HepG2 (cell line): ENCODE results near the gene SPECC1L. TPM values are rescaled to one million over a fixed set of nuclear protein-coding genes. Genes with fewer than 3 reads are reported as not detected.

Experiments
- ATAC-seq: fragments of 200-7000 bp; cut with Tn5 transposase; 3 replicates; pipeline ENCODE4 v1.9.1; 2020; ENCODE audit warnings: mild to moderate bottlenecking, moderate library complexity
- BruUV-seq: library from RNA; stranded (reverse); fragments of 400-500 nt; replicated peaks from 2 replicates; lab custom pipeline; 2021; lab: Mats Ljungman, UMichigan
- CTCF ChIA-PET: fragments of 300-600 bp; formaldehyde crosslinking; extraction: SDS; loops from one replicate; lab custom pipeline; 2021; ENCODE audit warnings: low total read pairs, inconsistent platforms, low intra/inter-chr PET ratio; lab: Yijun Ruan, JAX
- POLR2A ChIA-PET: fragments of 350-600 bp; sonication (Branson Sonifier 250); formaldehyde crosslinking; loops from one replicate; lab custom pipeline; 2020; ENCODE audit warnings: antibody characterized with exemption, inconsistent platforms; lab: Yijun Ruan, JAX
- DNase-seq: peaks from one replicate; pipeline ENCODE4 v3.0.0-alpha.2; 2015; ENCODE audit warnings: low spot score
- FAIRE-seq: peaks from 3 replicates; lab custom pipeline; 2011; peaks lifted over from hg19 to GRCh38; lab: Jason Lieb, UNC
- H2AFZ ChIP-seq: one replicate; pipeline ENCODE4 v1.6.1; 2011; ENCODE audit warnings: low read length, inconsistent platforms
- H3K27ac ChIP-seq: fragments of 300-600 bp; 3 replicates; pipeline ENCODE4 v1.8.0; 2011; ENCODE audit warnings: mixed run types, mild to moderate bottlenecking, mixed read lengths, low read length, inconsistent platforms; ENCODE audit not compliant: insufficient read depth; ENCODE audit errors: extremely low read length
- H3K27me3 ChIP-seq, 2 experiments: fragments of 200-600 bp in 1 of 2; 2 replicates in 1 of 2; 3 replicates in 1 of 2; pipeline versions ENCODE4 v1.6.0 to v1.8.0; 2011; ENCODE audit warnings: low read length in 2 of 2, mild to moderate bottlenecking in 2 of 2, moderate library complexity in 2 of 2, inconsistent platforms in 1 of 2; ENCODE audit not compliant: insufficient read depth in 2 of 2, control insufficient read depth in 1 of 2
- H3K36me3 ChIP-seq, 2 experiments: fragments of 200-600 bp in 1 of 2; replicated peaks in 1 of 2; 2 replicates in 1 of 2; 3 replicates in 1 of 2; pipeline versions ENCODE4 v1.5.1 to v1.8.0; 2011; ENCODE audit warnings: low read length in 2 of 2, inconsistent platforms in 1 of 2; ENCODE audit not compliant: insufficient read depth in 2 of 2, control insufficient read depth in 1 of 2
- H3K4me1 ChIP-seq: 2 replicates; pipeline ENCODE4 v1.5.1; 2012; ENCODE audit warnings: low read length, inconsistent platforms; ENCODE audit not compliant: insufficient read depth
- H3K4me2 ChIP-seq: 2 replicates; pipeline ENCODE4 v1.6.0; 2011; ENCODE audit warnings: low read depth, low read length, inconsistent platforms
- H3K4me3 ChIP-seq, 3 experiments: fragments of 200-600 bp in 1 of 3; sonication (generic), shearing (Covaris generic) in 1 of 3; replicated peaks in 1 of 3; 2 replicates each; pipeline ENCODE4 v1.5.1; 2011 to 2016; ENCODE audit warnings: low read length in 3 of 3, inconsistent platforms in 2 of 3, low read depth in 2 of 3, mild to moderate bottlenecking in 2 of 3, control low read depth in 1 of 3, mixed read lengths in 1 of 3; ENCODE audit not compliant: insufficient read depth in 1 of 3
- H3K79me2 ChIP-seq: one replicate; pipeline ENCODE4 v1.6.1; 2011; ENCODE audit warnings: low read length, inconsistent platforms; ENCODE audit not compliant: insufficient read depth
- H3K9ac ChIP-seq: 2 replicates; pipeline ENCODE4 v1.6.0; 2011; ENCODE audit warnings: mild to moderate bottlenecking, low read depth, low read length, inconsistent platforms; ENCODE audit not compliant: insufficient read depth
- H3K9me3 ChIP-seq: 2 replicates; pipeline ENCODE4 v1.5.1; 2012; ENCODE audit warnings: mild to moderate bottlenecking, low read length
- H4K20me1 ChIP-seq: 2 replicates; pipeline ENCODE4 v1.6.0; 2011; ENCODE audit warnings: inconsistent platforms, mild to moderate bottlenecking, low read length, moderate library complexity; ENCODE audit not compliant: insufficient read depth
- GLI4 ChIP-seq: sonication (generic); formaldehyde crosslinking; IDR thresholded peaks from 2 replicates; pipeline ENCODE4 v1.5.1; 2020; ENCODE audit warnings: missing genetic modification reagents, mild to moderate bottlenecking, moderate library complexity, borderline replicate concordance
- NR2F1 ChIP-seq, 2 experiments: fragments of 450-650 bp in 1 of 2; formaldehyde crosslinking in 1 of 2; IDR thresholded peaks; 2 replicates each; pipeline versions ENCODE4 v1.5.0 to v1.6.1; 2016 to 2020; ENCODE audit warnings: mild to moderate bottlenecking in 1 of 2, missing compliant biosample characterization in 1 of 2, missing genetic modification reagents in 1 of 2, moderate library complexity in 1 of 2
- POLR2A ChIP-seq, 2 experiments: IDR thresholded peaks; 2 replicates each; pipeline ENCODE4 v1.6.1; 2011; ENCODE audit warnings: low read depth in 2 of 2, low read length in 2 of 2, mild to moderate bottlenecking in 1 of 2, moderate library complexity in 1 of 2; ENCODE audit not compliant: insufficient read depth in 1 of 2
- POLR2G ChIP-seq: fragments of 200-400 bp; formaldehyde crosslinking; IDR thresholded peaks from 2 replicates; pipeline ENCODE4 v1.6.1; 2018; ENCODE audit warnings: mild to moderate bottlenecking, low read depth, low read length, moderate library complexity
- RARA ChIP-seq: IDR thresholded peaks from 2 replicates; pipeline ENCODE4 v1.6.1; 2016; ENCODE audit warnings: missing genetic modification reagents, missing compliant biosample characterization
- ZFP36L2 ChIP-seq: sonication (generic); formaldehyde crosslinking; IDR thresholded peaks from 2 replicates; pipeline ENCODE4 v1.4.0; 2020; ENCODE audit warnings: missing genetic modification reagents
- ZNF615 ChIP-seq: sonication (generic); formaldehyde crosslinking; IDR thresholded peaks from 2 replicates; pipeline ENCODE4 v1.5.0; 2020; ENCODE audit warnings: mild to moderate bottlenecking, missing genetic modification reagents, borderline replicate concordance
- WGBS: methylation state at CpG from one replicate; pipeline ENCODE4 v1.1.6; 2017; ENCODE audit warnings: low lambda C conversion rate; 5-methylcytosine and 5-hydroxymethylcytosine counted together
- in situ Hi-C: cut with HindIII; loops from 2 replicates; pipeline ENCODE4 v1.10.0; 2017; ENCODE audit warnings: low pct_unique_long_range_greater_than_20kb; ENCODE audit not compliant: extremely low pct_ligation_motif_present
- intact Hi-C: fragments of 100-400 bp; cut with micrococcal nuclease; formaldehyde crosslinking; loops from one replicate; pipeline ENCODE4 v1.10.0; 2022; ENCODE audit not compliant: unreplicated experiment
- polyA plus RNA-seq, 8 experiments: library from polyadenylated mRNA; depleted of rRNA in 3 of 8; stranded (reverse) in 7 of 8; unstranded in 1 of 8; fragments of >200 nt; fragmentation: Illumina TruSeq in 4 of 8; extraction: Trizol in 4 of 8; gene quantifications; 2 replicates each; pipeline versions ENCODE4 v1.2.1 to v1.2.3, GENCODE V29; 2011 to 2016; ENCODE audit warnings: low read depth in 4 of 8, missing spikeins in 1 of 8, mixed read lengths in 1 of 8; ENCODE audit not compliant: insufficient read depth in 1 of 8
- total RNA-seq, 5 experiments: library from RNA; depleted of rRNA; stranded (reverse); fragments of >200 nt; fragmentation: Illumina TruSeq; extraction: Trizol; gene quantifications; 2 replicates each; pipeline ENCODE4 v1.2.3, GENCODE V29; 2016; ENCODE audit warnings: low read depth in 1 of 5
- TF ChIP-seq, protein P1 (sequence below): sonication (generic); formaldehyde crosslinking; IDR thresholded peaks from 2 replicates; pipeline ENCODE4 v1.5.0; 2020; ENCODE audit warnings: missing genetic modification reagents
- TF ChIP-seq, protein P2 (sequence below): sonication (generic); formaldehyde crosslinking; IDR thresholded peaks from 2 replicates; pipeline ENCODE4 v1.4.0; 2020; ENCODE audit warnings: missing genetic modification reagents
- TF ChIP-seq, protein P3 (sequence below): sonication (generic); formaldehyde crosslinking; conservative IDR thresholded peaks from 2 replicates; pipeline ENCODE4 v1.4.0; 2020; ENCODE audit warnings: mild to moderate bottlenecking, missing genetic modification reagents, moderate library complexity
- TF ChIP-seq, protein P4 (sequence below): IDR thresholded peaks from 2 replicates; pipeline ENCODE4 v1.6.1; 2012; ENCODE audit warnings: low read length, improper control_type of control experiment
- TF ChIP-seq, protein P5 (sequence below): sonication (generic); formaldehyde crosslinking; IDR thresholded peaks from 2 replicates; pipeline ENCODE4 v1.8.0; 2022; ENCODE audit warnings: mild to moderate bottlenecking, missing genetic modification reagents, borderline replicate concordance

SPECC1L gene
- total and polyA plus RNA-seq, 2 of the 13 experiments (the other 11 are each of a cell fraction or from before 2014, with no cell fraction given), result 14.1 to 30.3 TPM

DNA sequence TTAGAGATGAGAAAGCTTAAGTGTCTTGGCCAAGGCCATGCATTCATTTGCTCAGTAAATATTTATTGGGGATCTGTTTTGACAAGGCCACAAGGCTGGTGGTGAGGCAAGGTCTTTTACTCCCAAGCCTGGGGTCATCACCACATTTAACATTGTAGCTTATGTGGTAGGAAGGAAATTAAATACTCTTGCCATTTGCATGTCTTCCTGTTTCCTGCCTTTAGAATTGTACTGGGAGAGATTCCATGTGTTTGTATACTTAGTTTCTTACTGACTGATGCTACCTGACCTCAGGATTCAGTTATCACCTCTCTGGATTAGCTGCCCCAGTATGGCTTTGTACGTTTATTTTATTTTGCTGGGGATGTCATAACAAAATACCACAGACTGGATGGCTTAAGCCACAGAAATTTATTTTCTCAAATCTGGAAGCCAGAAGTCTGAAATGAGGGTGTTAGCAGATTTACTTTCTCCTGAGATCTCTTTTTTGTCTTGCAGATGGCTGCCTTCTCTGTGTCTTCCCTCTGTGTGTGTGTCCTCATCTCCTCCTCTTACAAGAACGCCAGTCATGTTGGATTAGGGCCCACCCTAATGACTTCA lies 44.8 kb downstream of the SPECC1L start:
- Histone ChIP-seq H3K4me1 (peaks cover 18% of the 10 kb centered on the region), H4K20me1 (no peaks in the 10 kb centered on the region), H3K27ac (peak overlapping the region; percentile 22), H3K9ac (no peak overlapping the region), H3K27me3 (no peaks in the 10 kb centered on the region), H3K36me3 (peaks cover 3 to 37% of the 10 kb centered on the region in 2 experiments; a peak in 4 of 5 replicates), H3K9me3 (no peaks in the 10 kb centered on the region), H3K4me3 (no peak overlapping the region), H2AFZ (no peak overlapping the region), H3K79me2 (peaks cover 7% of the 10 kb centered on the region), H3K4me2 (peak overlapping the region; percentile 18; the same call in 1 of the 2 replicates)
- peak; percentile 39 for DNase-seq
- POLR2A ChIA-PET, result interaction anchor here (0.7 kb wide), 1 partner anchor 13 kb away, joined by 3 read pairs; no protein-coding TSS in a partner anchor
- peak; percentile 77 for ATAC-seq
- in situ Hi-C loops (no loop called here), intact Hi-C loops (no loop called here)
- CTCF ChIA-PET, result no interaction called here
- FAIRE-seq, result no peak
- 68% methylated on average over 2 of the region's 2 CpGs for WGBS
- BruUV-seq, result no TSS peak
- TF ChIP-seq, protein P1, sequence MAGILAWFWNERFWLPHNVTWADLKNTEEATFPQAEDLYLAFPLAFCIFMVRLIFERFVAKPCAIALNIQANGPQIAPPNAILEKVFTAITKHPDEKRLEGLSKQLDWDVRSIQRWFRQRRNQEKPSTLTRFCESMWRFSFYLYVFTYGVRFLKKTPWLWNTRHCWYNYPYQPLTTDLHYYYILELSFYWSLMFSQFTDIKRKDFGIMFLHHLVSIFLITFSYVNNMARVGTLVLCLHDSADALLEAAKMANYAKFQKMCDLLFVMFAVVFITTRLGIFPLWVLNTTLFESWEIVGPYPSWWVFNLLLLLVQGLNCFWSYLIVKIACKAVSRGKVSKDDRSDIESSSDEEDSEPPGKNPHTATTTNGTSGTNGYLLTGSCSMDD (CRISPR knock-in tag), result no peak
- TF ChIP-seq, protein P2, sequence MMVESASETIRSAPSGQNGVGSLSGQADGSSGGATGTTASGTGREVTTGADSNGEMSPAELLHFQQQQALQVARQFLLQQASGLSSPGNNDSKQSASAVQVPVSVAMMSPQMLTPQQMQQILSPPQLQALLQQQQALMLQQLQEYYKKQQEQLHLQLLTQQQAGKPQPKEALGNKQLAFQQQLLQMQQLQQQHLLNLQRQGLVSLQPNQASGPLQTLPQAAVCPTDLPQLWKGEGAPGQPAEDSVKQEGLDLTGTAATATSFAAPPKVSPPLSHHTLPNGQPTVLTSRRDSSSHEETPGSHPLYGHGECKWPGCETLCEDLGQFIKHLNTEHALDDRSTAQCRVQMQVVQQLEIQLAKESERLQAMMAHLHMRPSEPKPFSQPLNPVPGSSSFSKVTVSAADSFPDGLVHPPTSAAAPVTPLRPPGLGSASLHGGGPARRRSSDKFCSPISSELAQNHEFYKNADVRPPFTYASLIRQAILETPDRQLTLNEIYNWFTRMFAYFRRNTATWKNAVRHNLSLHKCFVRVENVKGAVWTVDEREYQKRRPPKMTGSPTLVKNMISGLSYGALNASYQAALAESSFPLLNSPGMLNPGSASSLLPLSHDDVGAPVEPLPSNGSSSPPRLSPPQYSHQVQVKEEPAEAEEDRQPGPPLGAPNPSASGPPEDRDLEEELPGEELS, result peak; percentile 51
- TF ChIP-seq, protein P3, sequence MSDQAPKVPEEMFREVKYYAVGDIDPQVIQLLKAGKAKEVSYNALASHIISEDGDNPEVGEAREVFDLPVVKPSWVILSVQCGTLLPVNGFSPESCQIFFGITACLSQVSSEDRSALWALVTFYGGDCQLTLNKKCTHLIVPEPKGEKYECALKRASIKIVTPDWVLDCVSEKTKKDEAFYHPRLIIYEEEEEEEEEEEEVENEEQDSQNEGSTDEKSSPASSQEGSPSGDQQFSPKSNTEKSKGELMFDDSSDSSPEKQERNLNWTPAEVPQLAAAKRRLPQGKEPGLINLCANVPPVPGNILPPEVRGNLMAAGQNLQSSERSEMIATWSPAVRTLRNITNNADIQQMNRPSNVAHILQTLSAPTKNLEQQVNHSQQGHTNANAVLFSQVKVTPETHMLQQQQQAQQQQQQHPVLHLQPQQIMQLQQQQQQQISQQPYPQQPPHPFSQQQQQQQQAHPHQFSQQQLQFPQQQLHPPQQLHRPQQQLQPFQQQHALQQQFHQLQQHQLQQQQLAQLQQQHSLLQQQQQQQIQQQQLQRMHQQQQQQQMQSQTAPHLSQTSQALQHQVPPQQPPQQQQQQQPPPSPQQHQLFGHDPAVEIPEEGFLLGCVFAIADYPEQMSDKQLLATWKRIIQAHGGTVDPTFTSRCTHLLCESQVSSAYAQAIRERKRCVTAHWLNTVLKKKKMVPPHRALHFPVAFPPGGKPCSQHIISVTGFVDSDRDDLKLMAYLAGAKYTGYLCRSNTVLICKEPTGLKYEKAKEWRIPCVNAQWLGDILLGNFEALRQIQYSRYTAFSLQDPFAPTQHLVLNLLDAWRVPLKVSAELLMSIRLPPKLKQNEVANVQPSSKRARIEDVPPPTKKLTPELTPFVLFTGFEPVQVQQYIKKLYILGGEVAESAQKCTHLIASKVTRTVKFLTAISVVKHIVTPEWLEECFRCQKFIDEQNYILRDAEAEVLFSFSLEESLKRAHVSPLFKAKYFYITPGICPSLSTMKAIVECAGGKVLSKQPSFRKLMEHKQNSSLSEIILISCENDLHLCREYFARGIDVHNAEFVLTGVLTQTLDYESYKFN, result peak; percentile 67
- no peak for TF ChIP-seq POLR2A (IDR thresholded peaks at IDR 0.05; ENCODE audit: insufficient read depth in 1 of 2, low read depth in 2 of 2, low read length in 2 of 2)
- peak; percentile 70 for TF ChIP-seq RARA
- TF ChIP-seq, protein P4, sequence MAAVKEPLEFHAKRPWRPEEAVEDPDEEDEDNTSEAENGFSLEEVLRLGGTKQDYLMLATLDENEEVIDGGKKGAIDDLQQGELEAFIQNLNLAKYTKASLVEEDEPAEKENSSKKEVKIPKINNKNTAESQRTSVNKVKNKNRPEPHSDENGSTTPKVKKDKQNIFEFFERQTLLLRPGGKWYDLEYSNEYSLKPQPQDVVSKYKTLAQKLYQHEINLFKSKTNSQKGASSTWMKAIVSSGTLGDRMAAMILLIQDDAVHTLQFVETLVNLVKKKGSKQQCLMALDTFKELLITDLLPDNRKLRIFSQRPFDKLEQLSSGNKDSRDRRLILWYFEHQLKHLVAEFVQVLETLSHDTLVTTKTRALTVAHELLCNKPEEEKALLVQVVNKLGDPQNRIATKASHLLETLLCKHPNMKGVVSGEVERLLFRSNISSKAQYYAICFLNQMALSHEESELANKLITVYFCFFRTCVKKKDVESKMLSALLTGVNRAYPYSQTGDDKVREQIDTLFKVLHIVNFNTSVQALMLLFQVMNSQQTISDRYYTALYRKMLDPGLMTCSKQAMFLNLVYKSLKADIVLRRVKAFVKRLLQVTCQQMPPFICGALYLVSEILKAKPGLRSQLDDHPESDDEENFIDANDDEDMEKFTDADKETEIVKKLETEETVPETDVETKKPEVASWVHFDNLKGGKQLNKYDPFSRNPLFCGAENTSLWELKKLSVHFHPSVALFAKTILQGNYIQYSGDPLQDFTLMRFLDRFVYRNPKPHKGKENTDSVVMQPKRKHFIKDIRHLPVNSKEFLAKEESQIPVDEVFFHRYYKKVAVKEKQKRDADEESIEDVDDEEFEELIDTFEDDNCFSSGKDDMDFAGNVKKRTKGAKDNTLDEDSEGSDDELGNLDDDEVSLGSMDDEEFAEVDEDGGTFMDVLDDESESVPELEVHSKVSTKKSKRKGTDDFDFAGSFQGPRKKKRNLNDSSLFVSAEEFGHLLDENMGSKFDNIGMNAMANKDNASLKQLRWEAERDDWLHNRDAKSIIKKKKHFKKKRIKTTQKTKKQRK, result no peak
- TF ChIP-seq, protein P5, sequence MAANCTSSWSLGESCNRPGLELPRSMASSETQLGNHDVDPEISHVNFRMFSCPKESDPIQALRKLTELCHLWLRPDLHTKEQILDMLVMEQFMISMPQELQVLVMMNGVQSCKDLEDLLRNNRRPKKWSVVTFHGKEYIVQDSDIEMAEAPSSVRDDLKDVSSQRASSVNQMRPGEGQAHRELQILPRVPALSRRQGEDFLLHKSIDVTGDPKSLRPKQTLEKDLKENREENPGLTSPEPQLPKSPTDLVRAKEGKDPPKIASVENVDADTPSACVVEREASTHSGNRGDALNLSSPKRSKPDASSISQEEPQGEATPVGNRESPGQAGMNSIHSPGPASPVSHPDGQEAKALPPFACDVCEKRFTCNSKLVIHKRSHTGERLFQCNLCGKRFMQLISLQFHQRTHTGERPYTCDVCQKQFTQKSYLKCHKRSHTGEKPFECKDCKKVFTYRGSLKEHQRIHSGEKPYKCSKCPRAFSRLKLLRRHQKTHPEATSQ (CRISPR knock-in tag), result no peak
- no peak for TF ChIP-seq GLI4
- TF ChIP-seq ZNF615 (CRISPR knock-in tag), result no peak
- no peak for TF ChIP-seq POLR2G
- no peak for TF ChIP-seq ZFP36L2
- no peak for TF ChIP-seq NR2F1 (CRISPR knock-in tag; IDR thresholded peaks at IDR 0.05)
